ENCODE measurements around the gene STH. TPM values are rescaled to one million over a fixed set of nuclear protein-coding genes. Genes with fewer than 3 reads are reported as not detected.

Gene STH
- total and polyA plus RNA-seq, 2 of the 4 experiments (the other 2 are of a cell fraction): not detected

GRCh38 chr17:46020023-46020761 is 21.1 kb downstream of the STH start:
- H3K23ac ChIP-seq (ENCODE audit: low read depth, low read length): no peak overlapping the region
- in situ Hi-C loops (cut with MboI; ENCODE audit: low sequenced_read_pairs): no loop called here
- H2BK120ac ChIP-seq (ENCODE audit: low read depth, low read length): no peak overlapping the region

More at GRCh38 chr17:46020023-46020761, 21.1 kb downstream of the STH start:
- no peak overlapping the region for H2AFZ ChIP-seq (replicated peaks; ENCODE audit: low read length, poor library complexity)
- DNase-seq (no peak), ATAC-seq (ENCODE audit: low read depth) (no peak)
- no peak overlapping the region for H2BK5ac ChIP-seq (ENCODE audit: low read depth, low read length, poor library complexity, severe bottlenecking)
- no peak overlapping the region for H3K56ac ChIP-seq (ENCODE audit: extremely low read depth, insufficient read depth, low read length)
- H3K27me3 ChIP-seq (ENCODE audit: control insufficient read depth, insufficient read depth, low read length): no peaks in the 10 kb centered on the region
- no peaks in the 10 kb centered on the region for H3K9me3 ChIP-seq (ENCODE audit: control insufficient read depth, insufficient read depth, low read length)
- no peak overlapping the region for H3K4ac ChIP-seq (ENCODE audit: low read depth, low read length)
- no peak overlapping the region for H3K14ac ChIP-seq (replicated peaks; ENCODE audit: low read depth, low read length)
- peaks cover 9% of the 10 kb centered on the region for H3K9me1 ChIP-seq (ENCODE audit: insufficient read depth, low read length)
- no peak overlapping the region for H4K5ac ChIP-seq (ENCODE audit: low read depth, low read length)
- ChIA-PET POLR2A (ENCODE audit: unreplicated experiment) (no interaction called here), CTCF (interaction anchor here (0.6 kb wide), 1 partner anchor 128 kb away, joined by 3 read pairs; no protein-coding TSS in a partner anchor)
- H3K79me1 ChIP-seq (ENCODE audit: low read depth in 1 of 2, low read length in 2 of 2): no peaks in the 10 kb centered on the region
- WGBS, 2 experiments (ENCODE audit: extremely low coverage in 2 of 2, insufficient read length in 1 of 2): 100% methylated on average over 1 of the region's 14 CpGs; no CpG with 5 or more reads in 1 of the 2 experiments
- no peak overlapping the region for H2AK9ac ChIP-seq (replicated peaks; ENCODE audit: low read depth, low read length, poor library complexity)
- no peak overlapping the region for H2BK15ac ChIP-seq (ENCODE audit: low read depth, low read length)
- no peak overlapping the region for H4K91ac ChIP-seq (ENCODE audit: insufficient read depth, low read depth, low read length)
- H3K4me3 ChIP-seq (ENCODE audit: insufficient read depth, low read depth, low read length): no peak overlapping the region
- no peak overlapping the region for H2BK20ac ChIP-seq (ENCODE audit: low read depth, low read length)
- peaks cover 1% of the 10 kb centered on the region; the same call in 1 of the 2 replicates for H3K36me3 ChIP-seq (ENCODE audit: control insufficient read depth, insufficient read depth, low read length)
- H4K8ac ChIP-seq (ENCODE audit: low read depth in 2 of 2, low read length in 2 of 2): no peak overlapping the region
- peaks cover 4% of the 10 kb centered on the region; the same call in 1 of the 2 replicates for H3K4me1 ChIP-seq (ENCODE audit: control insufficient read depth, insufficient read depth, low read length)
- dilution Hi-C loops (cut with HindIII; ENCODE audit: low sequenced_read_pairs, unreplicated experiment) (no loop called here), intact Hi-C loops (cut with micrococcal nuclease) (no loop called here)
- no peak overlapping the region for H3K27ac ChIP-seq (ENCODE audit: insufficient read depth, low read length)
- no peak for TF ChIP-seq RCOR1 (IDR thresholded peaks at IDR 0.05; ENCODE audit: insufficient replicate concordance, low read length)
- no peak for TF ChIP-seq POLR2A (IDR thresholded peaks at IDR 0.05; ENCODE audit: low read depth, low read length)
- no peak for TF ChIP-seq SMC3 (IDR thresholded peaks at IDR 0.05; ENCODE audit: low read depth, low read length)
- no peak for TF ChIP-seq RAD21 (IDR thresholded peaks at IDR 0.05; ENCODE audit: low read length)
- no peak for TF ChIP-seq CTCF (conservative IDR thresholded peaks at IDR 0.05; ENCODE audit: low read depth, low read length)
- TF ChIP-seq MXI1 (IDR thresholded peaks at IDR 0.05; ENCODE audit: borderline replicate concordance, low read depth, low read length): no peak
- no peak for TF ChIP-seq MAFK (IDR thresholded peaks at IDR 0.05; ENCODE audit: low read depth, low read length)
- no peak for TF ChIP-seq NFE2L2 (IDR thresholded peaks at IDR 0.05; ENCODE audit: low read depth, low read length)
- TF ChIP-seq CEBPB (IDR thresholded peaks at IDR 0.05; ENCODE audit: low read depth, low read length): no peak
- TF ChIP-seq ELK1 (IDR thresholded peaks at IDR 0.05; ENCODE audit: borderline replicate concordance, low read depth, low read length): no peak
- no peak for TF ChIP-seq MAZ (IDR thresholded peaks at IDR 0.05; ENCODE audit: borderline replicate concordance, low read depth, low read length)
- no peak for TF ChIP-seq USF2 (IDR thresholded peaks at IDR 0.05; ENCODE audit: low read depth, low read length)
- no peak overlapping the region for H2AK5ac ChIP-seq (ENCODE audit: low read depth, low read length)
- H3K4me2 ChIP-seq (ENCODE audit: low read depth, low read length): no peak overlapping the region
- peaks cover 3% of the 10 kb centered on the region; the same call in 1 of the 2 replicates for H4K20me1 ChIP-seq (ENCODE audit: insufficient read depth, low read length)
- H3K9ac ChIP-seq (ENCODE audit: low read depth, low read length): no peak overlapping the region
- no TSS peak for BruUV-seq (replicated peaks)
- H3K18ac ChIP-seq (ENCODE audit: low read depth, low read length): no peak overlapping the region

All from IMR-90 (cell line).